Embryonic facial prominence (tissue), 1 donor: ENCODE data around the gene ELK3.

Experiments used
- DNase-seq: peaks from one replicate; pipeline ENCODE4 v3.0.0-alpha.2; 2016; ENCODE audit errors: extremely low spot score

The ELK3 gene

DNA sequence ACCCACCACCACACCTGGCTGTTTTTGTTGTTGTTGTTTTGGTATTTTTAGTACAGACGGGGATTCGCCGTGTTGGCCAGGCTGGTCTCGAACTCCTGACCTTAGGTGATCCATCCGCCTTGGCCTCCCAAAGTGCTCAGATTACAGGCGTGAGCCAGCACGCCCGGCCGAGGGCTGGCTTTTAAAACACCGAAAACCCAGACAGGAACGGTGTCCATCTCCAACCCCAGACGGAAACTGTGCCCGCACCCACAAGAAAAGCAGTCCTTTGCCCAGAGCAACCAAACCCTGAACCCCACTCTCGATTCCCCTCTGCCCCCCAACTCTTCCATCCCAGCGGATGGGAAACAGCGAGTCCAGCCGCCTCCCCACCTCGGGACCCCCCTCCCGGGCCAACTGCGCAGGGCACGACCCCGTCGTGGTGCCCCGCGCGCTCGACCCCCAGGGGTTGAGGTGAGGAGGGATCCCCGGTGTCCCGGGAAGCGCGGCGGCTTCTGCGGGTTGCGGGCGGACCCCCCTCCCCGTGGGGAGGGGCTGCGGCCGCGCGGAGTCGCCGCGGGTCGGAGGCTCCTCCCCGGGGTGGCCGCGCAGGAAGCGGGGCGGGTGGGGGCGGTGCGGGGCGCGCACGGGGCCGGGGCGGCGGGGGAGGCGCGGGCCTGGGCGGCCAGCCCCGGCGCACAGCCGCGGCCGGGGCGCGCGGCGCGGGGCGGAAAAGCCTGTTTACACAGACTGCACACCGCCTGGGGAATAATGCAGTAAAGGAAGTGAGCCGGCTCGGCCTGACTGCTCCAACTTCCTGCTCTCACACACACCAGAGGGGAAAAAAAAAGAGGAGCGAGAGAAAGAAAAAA is at the start of gene ELK3:
ELK3 (plus strand) TSS at position 651 of the 851 bp plus-strand sequence.
- DNase-seq = peak; percentile 67

DNA sequence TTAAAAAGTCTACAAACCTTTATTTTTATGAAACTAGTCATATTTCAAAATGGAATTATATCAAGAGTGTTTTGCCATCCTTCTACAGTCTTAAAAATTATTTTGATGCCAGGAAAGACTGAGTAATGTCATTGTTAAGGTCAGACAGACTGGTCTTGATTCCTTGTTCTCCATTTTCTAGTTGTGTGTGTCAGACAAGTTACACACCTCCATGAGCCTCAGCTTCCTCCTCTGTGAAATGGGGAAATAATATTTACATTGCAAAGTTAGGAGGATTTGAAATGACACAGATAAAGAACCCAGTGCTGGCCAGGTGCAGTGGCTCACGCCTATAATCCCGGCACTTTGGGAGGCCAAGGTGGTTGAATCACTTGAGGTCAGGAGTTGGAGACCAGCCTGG is 47.4 kb upstream of the ELK3 start:
- DNase-seq = no peak

DNA sequence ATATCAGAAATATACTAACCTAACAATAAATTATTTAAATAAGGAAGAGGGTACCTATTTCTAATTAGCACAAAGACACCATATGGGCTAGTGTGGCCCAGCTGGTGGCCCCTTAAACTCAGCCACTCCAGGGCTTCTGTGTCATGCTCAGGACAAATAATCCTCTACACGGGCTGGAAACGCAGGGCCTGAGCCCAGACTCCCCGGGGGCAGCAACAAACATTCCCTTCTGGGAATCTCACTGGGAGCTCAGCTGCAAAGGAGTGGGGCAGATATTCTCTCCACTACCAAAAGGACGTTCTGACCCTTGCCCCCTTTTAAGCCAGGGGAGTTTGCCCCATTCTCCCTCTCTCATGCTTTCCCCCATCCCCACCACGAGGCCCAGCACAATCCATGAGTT is 43.7 kb upstream of the ELK3 start:
- no peak for DNase-seq

DNA sequence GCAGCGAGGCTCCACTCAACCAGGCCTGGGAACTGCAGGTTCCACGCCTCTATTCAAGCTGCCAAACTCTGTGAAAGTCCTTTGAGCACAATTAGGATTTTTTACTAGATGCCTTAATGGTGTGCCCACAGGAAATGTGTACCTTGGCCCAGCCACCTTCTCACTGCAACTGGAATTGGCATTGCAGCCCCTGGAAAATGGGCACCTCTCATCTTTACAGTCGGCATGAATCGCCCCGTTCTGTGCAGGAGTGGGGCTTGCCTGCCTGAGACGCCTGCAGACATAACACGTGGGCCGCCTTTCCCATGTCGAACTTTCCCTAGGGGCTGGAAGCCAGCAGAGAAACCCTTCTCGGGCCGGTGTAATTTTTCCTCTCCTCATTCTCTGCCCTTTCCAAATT is 42.0 kb upstream of the ELK3 start:
- DNase-seq = no peak

DNA sequence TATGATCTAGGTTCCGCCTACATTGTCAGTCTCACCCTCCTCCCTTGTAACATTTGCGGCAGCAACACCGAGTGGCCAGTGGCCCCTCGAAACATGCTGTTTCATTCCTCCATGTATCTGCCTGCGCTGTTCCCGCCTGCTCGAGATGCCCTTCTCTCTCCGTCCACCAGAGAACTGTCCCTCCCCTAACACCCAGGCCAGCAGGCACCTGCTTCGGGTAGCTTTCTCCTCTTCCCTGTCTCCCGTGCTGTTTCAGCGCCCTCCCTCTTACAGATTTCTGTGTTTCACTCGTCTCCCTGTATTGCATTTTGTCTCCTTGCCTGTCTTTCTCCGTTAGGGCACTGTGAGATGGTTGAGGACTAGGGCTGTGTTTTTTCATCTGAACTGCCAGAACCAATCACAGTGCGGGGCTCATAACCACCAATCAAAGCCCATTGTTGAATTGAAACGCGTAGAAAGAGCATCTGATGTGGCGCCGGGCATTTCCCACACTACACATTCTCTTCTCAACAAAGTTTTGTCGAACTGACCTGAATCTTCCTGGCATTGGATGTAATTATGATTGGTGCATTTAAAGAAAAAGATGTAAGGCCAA is 40.9 kb upstream of the ELK3 start:
- DNase-seq = no peak

DNA sequence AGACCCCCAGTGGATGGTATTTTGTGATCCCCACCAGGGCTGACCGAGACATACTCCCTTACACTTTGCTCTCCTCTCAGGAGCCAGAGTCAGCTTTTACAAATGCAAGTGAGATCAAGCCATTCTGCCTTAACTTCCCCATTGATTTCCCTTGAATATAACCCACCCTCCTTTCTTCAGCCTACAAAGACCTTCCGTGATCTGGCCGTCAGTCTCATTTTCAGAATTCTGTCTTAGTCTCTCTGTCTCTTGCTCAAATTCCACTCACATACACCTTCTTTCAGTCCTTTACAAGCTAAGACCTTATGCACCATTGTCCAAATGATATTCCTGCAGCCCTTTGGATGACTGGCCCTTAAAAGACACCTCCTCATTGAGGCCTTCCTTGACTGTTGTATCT is 39.0 kb upstream of the ELK3 start:
- no peak for DNase-seq

DNA sequence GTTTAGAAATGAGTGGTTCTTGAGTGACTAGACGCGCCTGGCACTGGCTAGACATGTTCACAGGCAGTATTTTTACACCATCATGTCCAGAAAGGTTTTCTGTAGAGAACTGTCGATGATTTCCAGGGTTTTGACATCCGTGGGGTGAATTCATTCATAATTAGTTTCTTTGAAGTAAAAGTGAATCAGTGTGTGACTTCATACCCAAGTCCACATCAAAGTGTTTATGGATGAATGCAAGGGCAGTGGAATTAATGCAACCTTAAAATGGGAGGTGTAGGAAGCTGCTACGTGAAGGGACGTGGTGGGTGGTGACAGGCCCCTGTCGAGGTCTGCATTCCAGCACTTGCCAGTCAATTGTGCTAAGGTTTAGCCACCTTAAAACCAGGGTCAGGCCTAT is 38.4 kb upstream of the ELK3 start:
- no peak for DNase-seq

DNA sequence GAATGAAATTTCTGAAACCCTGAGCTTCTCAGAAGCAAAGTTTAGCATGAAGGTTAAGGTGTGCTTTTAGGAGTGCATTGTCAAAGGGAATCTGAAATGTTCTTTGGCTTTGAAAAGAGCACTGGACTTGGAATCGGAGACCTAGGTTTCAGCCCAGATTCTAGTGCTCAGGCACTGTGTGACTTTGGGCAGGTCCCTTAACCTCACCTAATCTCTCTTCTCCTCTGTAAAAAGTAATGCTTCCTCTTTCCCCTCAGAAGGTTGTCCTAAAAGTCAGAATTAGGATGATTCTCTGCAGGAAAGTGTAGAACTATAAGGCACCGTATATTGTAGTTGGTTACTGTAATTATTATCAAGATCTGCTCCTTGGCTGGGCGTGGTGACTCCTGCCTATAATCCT is 38.0 kb upstream of the ELK3 start:
- no peak for DNase-seq

DNA sequence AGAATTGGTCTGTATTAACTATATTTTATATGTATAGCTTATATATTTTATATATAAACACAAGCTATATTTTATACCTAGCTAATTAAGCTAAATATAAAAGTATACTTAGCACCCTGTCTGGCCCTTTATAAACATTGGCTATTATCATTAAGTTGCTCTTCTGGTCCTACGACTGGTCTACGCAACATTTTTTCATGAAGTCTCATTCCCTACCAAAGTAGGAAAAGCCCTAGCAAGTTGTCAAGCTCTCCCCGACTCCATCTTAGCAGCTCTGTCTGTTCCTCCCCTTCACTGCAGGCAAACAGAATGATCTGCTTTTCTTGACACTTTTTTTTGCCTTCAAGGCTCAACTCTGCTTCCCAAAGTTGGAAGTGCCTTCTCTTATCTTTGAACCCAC is 36.7 kb upstream of the ELK3 start:
- DNase-seq = no peak

DNA sequence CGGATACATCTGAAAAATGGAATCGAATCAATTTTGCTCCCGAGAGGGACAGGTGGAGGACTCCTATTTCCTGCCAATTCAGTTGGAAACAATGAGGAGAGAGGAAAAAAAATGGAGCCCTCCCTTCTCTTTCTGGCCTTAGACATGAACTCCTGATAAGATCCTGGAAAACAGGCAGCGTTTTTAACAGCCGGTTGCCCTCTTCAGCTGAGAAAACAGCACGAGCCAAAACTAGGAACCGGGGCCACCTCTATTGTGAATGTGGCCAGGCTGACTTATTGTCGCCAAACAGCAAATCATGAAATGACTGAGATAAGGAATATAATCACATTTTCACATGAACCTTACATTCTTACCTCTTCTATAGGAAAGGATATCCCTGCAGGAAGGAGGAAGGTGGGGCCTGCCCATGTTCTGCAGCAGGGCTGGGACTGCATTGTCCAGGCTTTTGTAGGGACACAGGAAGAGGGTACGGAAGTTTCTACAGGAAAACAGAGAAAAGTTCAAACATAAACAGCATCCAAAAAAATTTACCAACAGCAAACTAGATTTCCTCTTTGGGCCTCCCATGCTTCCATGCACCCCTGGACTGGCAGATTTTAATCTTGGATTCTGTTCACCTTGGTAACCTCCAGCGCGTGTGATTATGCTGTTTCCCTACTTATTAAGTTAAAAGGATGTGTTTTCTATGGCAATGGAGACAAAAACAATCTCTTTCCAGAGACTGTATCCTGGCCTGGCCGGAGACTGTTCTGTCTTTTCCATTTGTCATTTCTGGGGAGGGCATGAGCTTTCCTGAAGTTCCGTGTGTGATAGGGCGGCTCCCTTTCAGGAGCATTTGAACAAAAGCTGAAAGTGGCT is 29.0 kb upstream of the ELK3 start:
- DNase-seq = no peak

DNA sequence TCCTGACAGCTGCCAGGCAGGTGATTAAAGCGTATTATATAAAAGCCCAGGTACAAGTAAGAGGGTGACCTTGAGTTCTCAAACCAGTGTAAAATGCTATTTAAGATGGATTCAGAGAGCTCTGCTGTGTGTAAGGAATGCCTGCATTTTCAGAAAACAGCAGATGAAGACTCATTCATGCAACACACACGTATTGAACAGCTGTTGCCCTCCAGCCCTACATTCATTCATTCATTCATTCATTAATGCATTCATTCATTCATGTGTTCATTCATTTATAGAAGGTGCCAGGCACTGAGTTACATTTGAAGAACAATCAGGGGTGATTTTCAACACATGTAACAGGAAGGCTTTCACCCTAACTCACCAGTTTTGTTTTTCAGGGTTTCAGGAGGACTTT is 27.4 kb upstream of the ELK3 start:
- no peak for DNase-seq

DNA sequence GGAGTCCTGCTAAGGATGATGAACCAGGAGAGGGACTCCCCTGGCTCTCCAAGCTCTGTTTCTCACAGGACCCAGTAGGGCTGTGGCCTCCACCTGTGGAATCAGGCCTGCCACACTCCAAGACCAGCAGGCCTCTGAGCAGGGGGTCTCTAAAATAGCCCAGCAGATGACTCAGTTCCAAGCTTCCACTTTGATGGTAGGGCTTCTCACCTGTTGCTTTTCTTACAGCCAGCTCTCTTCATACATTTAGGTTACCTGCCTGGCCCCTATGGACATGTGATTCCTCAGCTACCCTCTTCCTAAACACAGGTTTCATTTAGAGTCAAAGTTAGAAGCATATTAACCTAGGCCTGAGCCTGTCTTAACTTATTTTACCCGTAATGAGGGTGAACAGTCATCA is 26.7 kb upstream of the ELK3 start:
- no peak for DNase-seq

DNA sequence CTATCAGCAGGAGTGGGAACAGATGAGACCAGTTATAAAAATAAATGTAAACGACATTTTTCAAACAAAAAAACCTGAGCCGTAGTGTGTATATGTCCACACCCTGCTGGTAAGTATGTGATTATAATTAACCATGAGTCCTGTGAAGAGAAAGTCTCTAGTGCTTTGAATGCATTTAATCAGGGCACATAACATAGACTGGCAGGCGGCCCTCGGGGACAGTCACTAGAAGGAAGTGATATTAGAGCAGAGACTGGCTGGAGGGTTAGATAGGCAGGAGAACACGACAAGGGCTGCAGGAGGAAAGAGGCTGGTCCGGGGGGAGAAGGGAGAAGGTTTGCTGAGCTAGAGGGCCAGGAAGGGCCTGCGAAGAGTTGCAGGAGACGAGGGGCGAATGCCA is 23.8 kb upstream of the ELK3 start:
- no peak for DNase-seq

DNA sequence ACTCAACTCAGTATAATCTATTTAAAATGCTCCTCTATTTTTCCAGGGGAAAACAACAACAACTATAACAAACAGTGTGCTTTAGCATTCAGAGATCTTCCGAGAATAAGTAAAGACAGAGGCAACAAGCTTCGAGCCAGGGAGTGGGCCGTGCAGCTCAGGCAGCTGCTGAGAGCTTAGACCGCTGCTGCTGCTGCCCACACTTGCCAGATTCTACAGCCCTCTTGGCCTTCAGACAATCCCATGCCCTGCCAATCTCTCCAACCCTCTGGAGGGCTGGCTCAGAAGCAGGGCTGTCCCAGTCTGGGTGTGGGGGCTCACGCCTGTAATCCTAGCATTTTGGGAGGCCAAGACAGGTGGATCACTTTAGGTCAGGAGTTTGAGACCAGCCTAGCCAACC is 23.4 kb upstream of the ELK3 start:
- no peak for DNase-seq

DNA sequence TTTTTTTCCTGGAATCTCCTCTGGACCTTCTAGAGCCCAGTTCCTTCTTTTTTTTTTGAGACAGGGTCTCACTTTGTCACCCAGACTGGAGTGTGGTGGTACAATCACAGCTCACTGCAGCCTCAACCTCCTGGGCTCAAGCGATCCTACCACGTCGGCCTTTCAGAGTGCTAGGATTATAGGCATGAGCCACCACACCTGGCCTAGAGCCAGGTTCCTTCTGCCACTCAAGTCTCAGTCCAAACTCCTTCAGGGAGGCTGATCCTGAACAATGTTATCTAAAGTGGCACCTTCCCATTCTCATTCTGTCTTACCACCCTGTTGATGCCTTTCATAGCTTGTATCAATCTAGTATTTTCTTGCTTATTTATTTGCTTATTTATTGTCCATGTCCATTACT is 22.3 kb upstream of the ELK3 start:
- DNase-seq = no peak

DNA sequence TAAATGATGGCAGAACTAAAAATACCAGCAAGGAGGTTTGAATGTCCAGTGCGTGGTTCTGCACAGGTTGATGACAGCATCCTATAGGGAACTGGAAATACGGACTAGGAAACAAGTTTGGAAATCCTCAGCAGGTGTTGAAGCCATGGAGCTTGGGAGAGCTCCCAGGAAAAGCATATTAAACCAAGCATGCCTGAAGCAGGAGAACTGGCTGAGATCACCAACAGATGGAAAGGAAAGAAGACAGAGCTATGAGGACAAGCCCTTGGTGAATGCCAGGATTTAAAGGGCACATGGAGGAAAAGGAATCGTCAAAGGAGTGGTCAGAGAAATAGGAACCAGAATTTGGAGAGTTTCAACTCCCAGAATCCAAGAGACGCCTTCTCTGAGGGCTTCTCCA is 21.2 kb upstream of the ELK3 start:
- no peak for DNase-seq

DNA sequence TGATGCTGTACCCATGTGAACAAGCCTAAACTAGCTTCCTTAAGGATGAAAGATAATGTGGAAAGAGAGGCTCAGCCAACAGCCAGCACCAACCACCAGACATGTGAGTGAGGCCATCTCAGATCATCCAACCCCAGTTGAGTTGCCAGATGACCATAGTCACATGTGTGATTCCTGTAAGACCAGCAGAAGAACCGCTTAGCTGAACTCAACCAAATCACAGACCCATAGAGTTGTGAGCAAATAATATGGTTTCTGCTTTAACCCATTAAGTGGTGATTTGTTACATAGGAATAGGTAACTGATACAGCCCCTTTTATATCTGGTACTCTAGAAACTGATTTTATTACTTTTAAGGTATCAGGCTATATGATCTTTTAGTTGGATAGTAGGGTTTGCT is 17.6 kb upstream of the ELK3 start:
- no peak for DNase-seq

DNA sequence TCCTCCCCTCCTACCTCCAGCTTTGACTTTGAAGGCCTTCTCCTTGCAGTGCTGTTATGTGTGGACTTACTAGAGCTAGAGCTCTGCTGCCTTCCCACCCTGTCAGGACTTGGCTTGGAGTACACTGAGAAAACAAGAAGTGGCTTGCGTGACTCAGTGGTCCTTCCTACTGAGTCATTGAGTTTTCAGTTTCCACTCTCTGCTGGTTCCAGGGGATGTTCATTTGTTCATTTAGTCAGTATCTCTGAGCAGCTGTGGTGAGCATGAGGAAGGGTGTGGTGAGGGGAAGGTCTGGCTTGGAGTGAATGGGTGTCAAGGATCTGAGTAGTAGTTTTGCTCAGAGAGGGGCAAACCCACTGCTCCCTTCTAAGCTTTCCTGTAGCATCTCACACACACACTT is 17.2 kb upstream of the ELK3 start:
- DNase-seq = no peak

DNA sequence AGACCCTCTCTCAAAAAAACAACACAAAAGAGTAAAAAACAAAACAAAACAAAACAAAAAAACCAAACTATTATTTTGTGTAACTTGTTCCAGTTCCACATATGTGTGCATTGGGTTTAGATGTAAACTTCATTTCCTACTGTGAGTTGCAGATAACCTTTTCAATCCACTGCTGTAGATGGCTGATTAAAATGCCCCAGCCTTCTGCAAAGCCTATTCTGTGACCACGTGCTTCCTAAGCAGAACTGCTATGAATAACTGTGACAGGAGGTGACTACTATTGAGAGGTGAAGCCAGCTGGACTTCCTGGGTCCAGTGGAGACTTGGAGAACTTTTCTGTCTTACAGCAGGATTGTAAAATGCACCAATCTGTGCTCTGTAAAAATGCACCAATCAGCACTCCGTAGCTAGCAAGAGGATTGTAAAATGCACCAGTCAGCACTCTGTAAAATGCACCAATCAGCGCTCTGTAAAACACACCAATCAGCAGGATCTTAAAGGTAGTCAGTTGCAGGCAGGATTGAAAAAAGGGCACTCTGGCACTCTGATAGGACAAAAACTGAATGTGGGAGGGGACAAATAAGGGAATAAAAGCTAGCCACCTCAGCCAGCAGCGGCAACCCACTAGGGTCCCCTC is 10.3 kb upstream of the ELK3 start:
- DNase-seq = no peak

DNA sequence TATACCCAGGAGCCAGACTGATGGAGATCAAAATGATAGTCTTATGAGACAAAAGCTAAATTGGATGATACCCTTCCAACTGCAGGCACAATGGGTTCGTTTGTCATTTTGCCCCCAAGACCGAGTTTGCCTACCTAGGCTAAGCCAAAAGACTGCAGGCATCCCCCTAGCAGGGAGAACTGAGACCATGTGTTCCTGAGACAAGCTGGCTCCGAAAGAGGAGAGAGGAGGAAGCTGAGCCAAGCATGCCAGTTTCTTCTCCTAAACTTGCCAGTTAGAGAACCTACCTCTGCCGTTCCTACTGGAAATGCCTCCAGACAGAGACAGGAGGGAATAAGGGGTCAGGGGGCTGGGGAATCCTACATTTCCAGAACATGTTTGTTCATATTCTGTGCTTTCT is 8.3 kb upstream of the ELK3 start:
- no peak for DNase-seq

DNA sequence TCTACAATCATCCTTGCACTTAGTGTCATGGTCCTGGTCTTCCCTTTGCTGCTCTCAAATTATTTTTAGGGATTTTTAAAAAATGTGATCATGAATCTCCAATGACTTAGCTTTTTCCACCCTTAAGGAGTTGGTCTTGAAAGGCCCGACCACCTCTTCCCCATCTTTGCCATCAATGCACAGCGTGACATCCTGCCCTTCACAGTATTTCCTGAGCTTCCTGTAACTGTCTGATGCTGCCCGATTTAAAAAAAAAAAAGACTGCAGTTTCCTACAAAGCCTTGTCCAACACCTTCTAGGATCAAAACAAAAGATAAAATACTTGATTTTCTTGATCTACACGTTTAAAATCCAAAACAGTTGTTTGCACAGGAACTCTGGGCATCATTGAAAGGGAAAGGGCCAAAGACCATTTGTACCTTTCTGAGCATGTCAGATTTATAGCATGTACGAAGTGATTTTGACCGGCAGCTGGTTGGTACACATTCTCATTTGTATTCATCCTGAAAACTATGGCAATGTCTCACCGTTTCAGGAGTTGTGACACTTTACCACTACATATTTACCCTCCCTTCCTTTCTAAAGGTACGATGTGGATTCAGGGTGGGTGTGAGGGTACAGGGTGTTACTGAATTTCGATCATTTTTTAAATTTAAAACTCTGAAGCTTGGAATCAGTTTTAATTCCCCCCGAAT is 7.4 kb upstream of the ELK3 start:
- DNase-seq = no peak

DNA sequence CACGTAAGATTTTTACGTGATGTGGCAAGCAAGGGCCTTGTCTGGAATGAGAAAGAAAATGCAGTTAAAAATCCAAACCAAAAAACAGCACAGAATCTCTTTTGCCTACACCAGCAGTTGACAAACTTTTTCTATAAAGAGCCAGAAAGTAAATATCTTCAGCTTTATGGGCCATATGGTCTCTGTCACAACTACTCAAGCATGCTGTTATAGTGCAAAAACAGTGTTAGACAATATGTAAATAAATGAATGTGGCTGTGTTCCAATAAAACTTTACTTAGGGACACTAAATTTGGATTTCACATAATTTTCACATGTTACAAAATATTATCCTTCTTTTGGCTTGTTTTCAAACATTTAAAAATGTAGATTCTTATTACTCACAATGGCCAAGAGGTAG is 6.2 kb upstream of the ELK3 start:
- no peak for DNase-seq
